SU-DHL-6 (cell line): Measurements from ENCODE around the gene THSD4.

ENCODE experiments used
- H2AFZ ChIP-seq: fragments of 200-600 bp; sonication (generic); 2 replicates; pipeline ENCODE4 v1.6.1; 2014; ENCODE audit warnings: low read depth, mild to moderate bottlenecking, moderate library complexity, mixed read lengths, antibody characterized with exemption, low read length; ENCODE audit not compliant: severe bottlenecking
- H3F3A ChIP-seq: fragments of 200-600 bp; shearing (Covaris generic); 2 replicates; pipeline ENCODE4 v1.6.0; 2016; ENCODE audit warnings: antibody characterized with exemption, mild to moderate bottlenecking; ENCODE audit not compliant: insufficient read depth
- H3K27ac ChIP-seq: fragments of 200-600 bp; sonication (generic); 2 replicates; pipeline ENCODE4 v1.5.1; 2016; ENCODE audit warnings: low read depth, mild to moderate bottlenecking, low read length, moderate library complexity, mixed read lengths
- H3K27me3 ChIP-seq: fragments of 200-600 bp; sonication (generic), shearing (Covaris generic); 2 replicates; pipeline ENCODE4 v1.6.0; 2014; ENCODE audit warnings: mild to moderate bottlenecking, low read length
- H3K36me3 ChIP-seq: fragments of 200-600 bp; sonication (generic); 2 replicates; pipeline ENCODE4 v1.6.1; 2014; ENCODE audit warnings: mild to moderate bottlenecking, low read length, mixed read lengths
- H3K4me2 ChIP-seq: fragments of 300-600, 200-600 bp; shearing (Covaris generic), sonication (generic); 2 replicates; pipeline ENCODE4 v1.6.0; 2014; ENCODE audit warnings: low read length, low read depth, mild to moderate bottlenecking; ENCODE audit not compliant: poor library complexity, severe bottlenecking
- H3K4me3 ChIP-seq: fragments of 200-600 bp; sonication (generic); 2 replicates; pipeline ENCODE4 v1.5.1; 2014; ENCODE audit warnings: antibody characterized with exemption, low read length, mild to moderate bottlenecking, mixed read lengths; ENCODE audit not compliant: insufficient read depth, poor library complexity, severe bottlenecking
- H3K79me2 ChIP-seq: fragments of 200-600 bp; sonication (generic); 2 replicates; pipeline ENCODE4 v1.6.1; 2014; ENCODE audit warnings: mild to moderate bottlenecking, low read length, moderate library complexity; ENCODE audit not compliant: insufficient read depth
- H3K9ac ChIP-seq: fragments of 200-600 bp; sonication (generic); 2 replicates; pipeline ENCODE4 v1.7.0; 2014; ENCODE audit warnings: mild to moderate bottlenecking, low read length
- H3K9me2 ChIP-seq: fragments of 200-600 bp; sonication (generic); replicated peaks from 2 replicates; pipeline ENCODE4 v1.6.1; 2014; ENCODE audit warnings: low read length; ENCODE audit not compliant: insufficient read depth
- H3K9me3 ChIP-seq: fragments of 200-600 bp; sonication (generic); 2 replicates; pipeline ENCODE4 v1.6.1; 2014; ENCODE audit warnings: low read length, mixed read lengths; ENCODE audit not compliant: insufficient read depth
- H4K20me1 ChIP-seq: fragments of 200-600 bp; sonication (generic); 2 replicates; pipeline ENCODE4 v1.6.1; 2014; ENCODE audit warnings: low read depth, mild to moderate bottlenecking, antibody characterized with exemption, low read length, moderate library complexity, mixed read lengths
- CTCF ChIP-seq: fragments of 200-600 bp; sonication (generic); IDR thresholded peaks from one replicate; pipeline ENCODE4 v1.5.1; 2017; ENCODE audit warnings: antibody characterized with exemption, mild to moderate bottlenecking, low read length, moderate library complexity; ENCODE audit not compliant: insufficient read depth, poor library complexity, severe bottlenecking
- EZH2phosphoT487 ChIP-seq: fragments of 200-600 bp; sonication (generic), shearing (Covaris generic); conservative IDR thresholded peaks from 2 replicates; pipeline ENCODE4 v1.6.1; 2018; ENCODE audit warnings: mild to moderate bottlenecking, antibody characterized with exemption, low read length, moderate library complexity, mixed read lengths

THSD4 gene

GRCh38 chr15:71374607-71375352, 259.5 kb downstream of the THSD4 start:
- no peaks in the 10 kb centered on the region for H3K27me3 ChIP-seq
- TF ChIP-seq CTCF (no peak), EZH2phosphoT487 (no peak)
- no peaks in the 10 kb centered on the region for H3K36me3 ChIP-seq
- H3K9me3 ChIP-seq = no peaks in the 10 kb centered on the region
- H3K4me2 ChIP-seq = no peak overlapping the region
- no peaks in the 10 kb centered on the region for H3K9me2 ChIP-seq
- H2AFZ ChIP-seq = no peak overlapping the region
- no peaks in the 10 kb centered on the region for H3K79me2 ChIP-seq
- no peak overlapping the region for H3K27ac ChIP-seq
- H3F3A ChIP-seq = no peaks in the 10 kb centered on the region
- no peaks in the 10 kb centered on the region for H4K20me1 ChIP-seq
- no peak overlapping the region for H3K4me3 ChIP-seq
- no peak overlapping the region for H3K9ac ChIP-seq

- H3K9ac ChIP-seq = no peak overlapping the region
- no peaks in the 10 kb centered on the region for H3K9me3 ChIP-seq
- no peaks in the 10 kb centered on the region for H3K79me2 ChIP-seq
- H4K20me1 ChIP-seq = no peaks in the 10 kb centered on the region
- H3K36me3 ChIP-seq = no peaks in the 10 kb centered on the region
- H3K27ac ChIP-seq = no peak overlapping the region
- no peak for TF ChIP-seq CTCF
- no peaks in the 10 kb centered on the region for H3F3A ChIP-seq
- H2AFZ ChIP-seq = no peak overlapping the region
- H3K27me3 ChIP-seq = no peaks in the 10 kb centered on the region
- H3K4me3 ChIP-seq = no peak overlapping the region
- H3K9me2 ChIP-seq = no peaks in the 10 kb centered on the region
- no peak overlapping the region for H3K4me2 ChIP-seq
Measured at GRCh38 chr15:71375934-71376333, 260.7 kb downstream of the THSD4 start.

GRCh38 chr15:71379893-71380292, 264.6 kb downstream of the THSD4 start:
- no peak overlapping the region for H3K27ac ChIP-seq
- no peaks in the 10 kb centered on the region for H3K36me3 ChIP-seq
- no peaks in the 10 kb centered on the region for H3F3A ChIP-seq
- no peak overlapping the region for H3K4me2 ChIP-seq
- no peak overlapping the region for H3K9ac ChIP-seq
- no peaks in the 10 kb centered on the region for H3K9me3 ChIP-seq
- no peak overlapping the region for H3K4me3 ChIP-seq
- H3K79me2 ChIP-seq = no peaks in the 10 kb centered on the region
- H2AFZ ChIP-seq = no peak overlapping the region
- H3K9me2 ChIP-seq = no peaks in the 10 kb centered on the region
- TF ChIP-seq CTCF (no peak), EZH2phosphoT487 (no peak)
- H4K20me1 ChIP-seq = no peaks in the 10 kb centered on the region
- H3K27me3 ChIP-seq = no peaks in the 10 kb centered on the region
